GM21367 (cell line): Measurements from ENCODE around the gene KBTBD12.
"Not testable (repeated sequence)": the region's sequence is repeated elsewhere in the genome, so short reads cannot be mapped to it uniquely, and the experiment has no call there.

Experiments used
- ATAC-seq: cut with Tn5 transposase; IDR thresholded peaks from one replicate; pipeline ENCODE4 v1.9.1; 2021; ENCODE audit not compliant: unreplicated experiment

Gene KBTBD12

DNA sequence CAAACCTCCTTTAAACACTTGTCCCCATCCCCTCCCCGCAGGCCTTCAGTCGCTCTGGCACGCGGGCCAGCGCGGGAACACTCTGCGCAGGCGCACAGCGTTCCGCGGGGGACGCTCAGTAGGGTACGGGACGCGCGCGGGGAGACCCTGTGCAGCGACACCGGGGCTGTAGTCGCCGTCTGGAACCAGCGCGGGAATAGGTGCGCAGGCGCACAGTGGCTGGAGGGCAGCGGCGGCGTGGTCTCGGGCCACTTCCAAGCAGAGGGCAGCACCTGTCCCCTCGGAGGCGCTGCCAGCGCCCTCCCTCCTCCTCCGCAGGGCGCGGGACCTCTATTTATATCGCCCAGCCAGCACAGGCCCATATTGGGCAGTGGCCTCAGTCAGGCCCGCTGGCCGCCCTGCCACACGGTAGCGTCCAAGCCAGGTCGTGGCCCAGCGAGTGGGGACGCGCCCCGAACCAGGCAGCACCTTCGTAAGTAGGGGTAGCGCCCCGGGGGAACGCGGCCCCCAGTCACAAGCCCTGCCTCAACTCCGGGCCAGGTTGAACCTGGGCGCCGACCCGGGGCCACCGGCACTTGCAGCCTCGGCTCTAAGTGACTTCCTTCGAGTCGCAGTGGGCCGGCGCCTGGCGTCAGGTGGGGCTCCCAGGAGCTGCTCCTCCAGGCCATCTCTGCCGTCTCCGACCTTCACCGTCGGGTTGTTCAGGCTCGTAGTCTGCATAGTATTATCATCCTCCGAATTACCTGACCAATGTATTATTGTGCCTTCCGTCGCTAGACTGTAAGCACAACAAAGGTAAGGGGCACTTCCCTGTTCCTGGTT, at the start of gene KBTBD12:
Gene KBTBD12, plus strand, starts transcription at position 118 of the 822 bp plus-strand sequence. CDS start 7,830 bp downstream, outside the sequence.
- no peak for ATAC-seq

GRCh38 chr3:127865941-127866340, 49.1 kb upstream of the KBTBD12 start:
- no peak for ATAC-seq

DNA sequence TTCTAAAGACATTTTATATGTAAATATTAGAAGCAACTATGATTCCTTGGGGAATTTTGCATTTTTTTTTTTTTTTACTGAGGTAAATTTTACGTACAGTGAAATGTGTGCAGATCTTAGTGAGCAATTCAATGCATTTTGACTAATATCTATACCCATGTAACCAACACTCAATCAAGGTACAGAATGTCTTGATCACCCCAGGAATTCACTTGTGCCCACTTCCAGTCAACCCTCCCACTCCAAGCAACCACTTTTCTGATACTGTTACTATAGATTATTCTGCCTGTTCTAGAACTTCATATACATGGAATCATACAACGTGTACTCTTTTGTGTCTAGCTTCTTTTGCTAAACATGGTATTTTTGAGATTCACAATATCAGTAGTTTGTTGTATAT, 47.6 kb upstream of the KBTBD12 start:
- no peak for ATAC-seq

GRCh38 chr3:127867986-127868385, 47.0 kb upstream of the KBTBD12 start:
- ATAC-seq = no peak

- ATAC-seq = no peak
Measured at GRCh38 chr3:127870156-127870555, 44.9 kb upstream of the KBTBD12 start.

- not testable (repeated sequence) for ATAC-seq
Measured at GRCh38 chr3:127874097-127874496, 40.9 kb upstream of the KBTBD12 start.

GRCh38 chr3:127881586-127881985, 33.4 kb upstream of the KBTBD12 start:
- ATAC-seq = no peak

DNA sequence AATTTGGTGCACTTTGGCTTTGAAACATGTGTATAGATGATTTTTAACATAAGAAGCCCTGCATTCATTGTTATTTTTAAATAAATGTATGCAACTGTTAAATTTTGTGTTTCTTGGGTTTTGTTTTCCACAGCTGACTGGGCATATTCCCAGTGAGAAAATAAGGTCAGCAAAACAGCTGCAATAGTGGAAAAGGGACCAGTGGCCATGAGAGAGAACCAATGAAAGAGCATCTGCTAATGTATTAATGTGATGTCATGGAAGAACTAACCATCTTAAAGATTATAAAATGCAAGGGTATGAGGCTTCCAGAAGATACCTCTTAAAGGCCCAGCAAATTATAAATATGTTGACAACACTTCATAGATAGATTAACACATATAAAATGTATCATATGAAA, 31.0 kb upstream of the KBTBD12 start:
- ATAC-seq = no peak

DNA sequence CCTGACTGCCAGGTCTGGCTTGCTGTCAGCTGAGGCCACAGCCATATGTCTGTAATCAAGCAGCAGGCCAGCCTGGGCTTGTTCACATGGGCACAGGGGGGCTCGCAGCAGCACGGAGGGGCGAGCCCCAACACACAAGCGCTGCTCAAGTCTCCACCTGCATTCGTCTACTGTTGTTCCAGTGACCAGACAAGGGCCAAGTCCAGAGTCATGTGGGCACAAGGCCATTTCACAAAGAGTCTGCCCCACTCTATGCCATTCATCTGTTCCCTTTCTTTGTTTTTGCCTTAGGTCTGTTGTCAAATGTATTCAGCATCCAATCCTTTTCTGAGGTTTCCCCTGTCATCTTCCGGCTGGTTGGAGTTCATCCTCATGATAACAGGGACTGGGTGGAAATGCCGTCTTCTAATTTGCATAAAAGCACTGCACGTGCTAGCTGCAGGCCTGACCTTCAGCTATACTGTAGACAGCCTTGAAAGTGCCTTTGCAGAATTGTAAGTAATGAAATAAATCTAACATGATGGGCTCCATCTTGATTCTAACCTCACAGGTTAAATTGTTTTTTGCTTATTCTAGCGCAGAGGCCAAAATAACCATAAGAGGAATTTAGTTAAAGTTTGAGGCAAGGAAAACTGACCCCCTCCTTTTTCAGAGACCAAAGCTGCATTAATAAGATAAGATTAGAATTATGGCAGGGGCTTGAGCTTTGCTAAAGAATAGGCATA, 28.6 kb upstream of the KBTBD12 start:
- ATAC-seq = no peak

- ATAC-seq = no peak
Measured at GRCh38 chr3:127886956-127887231, 28.1 kb upstream of the KBTBD12 start.

DNA sequence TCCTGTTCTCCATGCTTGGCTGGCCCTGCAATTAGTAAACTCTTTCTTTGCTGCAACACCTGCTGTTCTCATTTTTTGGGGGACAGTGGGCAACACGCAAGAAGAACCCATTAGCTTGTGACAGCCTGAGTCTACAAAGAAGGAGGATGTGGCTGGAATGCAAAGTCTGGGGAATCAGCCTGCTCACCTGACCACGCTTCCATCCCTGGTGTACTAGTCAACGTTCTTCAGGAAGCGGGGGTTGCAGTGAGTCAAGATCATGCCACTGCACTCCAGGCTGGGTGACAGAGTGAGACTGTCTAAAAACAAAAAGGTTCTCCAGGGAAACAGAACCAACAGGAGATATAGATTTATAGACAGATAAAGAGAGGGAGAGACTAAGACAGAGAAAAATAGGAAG, 27.7 kb upstream of the KBTBD12 start:
- no peak for ATAC-seq

DNA sequence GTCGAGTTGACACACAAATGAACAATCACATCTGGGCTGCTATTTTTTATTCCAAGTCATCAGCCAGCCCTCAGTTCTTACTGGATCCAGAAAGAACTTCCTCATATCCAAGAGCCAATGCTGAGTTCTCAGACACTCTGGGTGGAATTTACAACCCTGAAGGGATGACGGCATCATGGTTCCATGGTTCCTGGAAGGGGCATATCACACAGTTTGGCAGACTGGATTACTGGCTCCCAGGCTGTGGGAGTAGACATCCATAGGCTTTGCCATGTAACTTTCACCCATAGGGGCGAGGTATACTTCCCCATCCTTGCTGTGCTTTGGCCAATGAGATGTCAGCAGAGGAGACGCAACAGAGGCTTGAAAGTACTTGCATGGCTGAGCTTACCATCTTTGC, 26.9 kb upstream of the KBTBD12 start:
- ATAC-seq = no peak

GRCh38 chr3:127888564-127889107, 26.4 kb upstream of the KBTBD12 start:
- no peak for ATAC-seq

- no peak for ATAC-seq
Measured at GRCh38 chr3:127889461-127889863, 25.6 kb upstream of the KBTBD12 start.

DNA sequence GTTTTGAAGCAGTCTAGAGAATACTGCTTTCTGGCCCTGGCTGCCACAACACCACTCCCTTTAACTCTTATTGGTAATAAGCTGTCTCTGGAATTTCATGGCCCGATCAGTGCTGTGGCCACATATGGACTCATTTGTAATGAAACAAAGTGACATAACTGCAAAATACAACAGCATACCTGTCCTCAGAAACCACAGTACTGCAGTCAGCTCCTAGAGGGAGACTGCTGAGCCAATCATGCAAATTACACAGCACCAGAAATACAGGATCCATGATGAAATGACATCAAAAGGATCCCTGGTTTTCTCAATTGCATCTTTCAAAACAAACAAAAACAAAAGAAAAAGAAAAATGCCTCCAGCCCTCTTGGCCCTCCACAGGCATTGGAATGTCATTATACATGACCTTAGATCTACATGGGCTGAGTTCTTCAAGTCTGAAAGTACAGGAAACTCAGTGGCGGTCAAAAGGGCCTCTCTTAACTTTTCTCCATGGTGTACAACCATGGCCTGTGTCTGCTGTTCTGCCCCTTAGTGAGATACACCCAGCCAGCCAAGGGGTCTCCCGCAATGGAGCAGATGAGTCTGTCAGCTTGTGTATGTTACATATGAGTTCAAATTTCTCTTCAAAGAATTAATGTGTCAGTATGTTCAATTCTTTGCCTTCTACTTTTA, 24.9 kb upstream of the KBTBD12 start:
- no peak for ATAC-seq

DNA sequence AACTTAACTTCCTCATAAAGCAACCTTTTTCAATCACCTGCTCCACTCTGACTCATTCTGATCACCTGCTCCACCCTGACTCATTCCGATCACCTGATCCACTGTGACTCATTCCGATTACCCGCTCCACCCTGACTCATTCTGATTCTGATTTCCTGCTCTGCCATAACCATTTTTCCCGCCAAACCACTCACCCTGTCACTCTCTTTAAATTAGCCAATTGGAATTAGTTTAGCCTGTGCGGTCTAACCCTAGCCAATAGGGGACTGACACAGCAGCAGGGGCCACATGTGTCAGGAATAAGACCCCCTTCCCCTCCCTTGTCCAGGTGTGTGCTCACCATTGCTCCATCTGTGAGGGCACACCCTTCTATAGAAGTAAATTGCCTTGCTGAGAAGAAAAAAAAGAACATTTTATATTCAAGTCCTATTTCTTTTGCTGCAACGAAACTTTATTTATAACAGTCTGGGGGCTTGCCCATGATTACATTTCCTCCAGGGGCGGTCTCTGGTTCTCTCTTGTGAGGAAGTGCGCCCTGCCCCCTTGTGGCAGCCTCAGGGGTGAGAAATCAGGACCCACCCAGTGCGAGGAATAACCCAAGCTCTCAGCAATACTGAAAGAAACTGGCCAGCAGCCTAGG, 24.3 kb upstream of the KBTBD12 start:
- ATAC-seq = not testable (repeated sequence)

DNA sequence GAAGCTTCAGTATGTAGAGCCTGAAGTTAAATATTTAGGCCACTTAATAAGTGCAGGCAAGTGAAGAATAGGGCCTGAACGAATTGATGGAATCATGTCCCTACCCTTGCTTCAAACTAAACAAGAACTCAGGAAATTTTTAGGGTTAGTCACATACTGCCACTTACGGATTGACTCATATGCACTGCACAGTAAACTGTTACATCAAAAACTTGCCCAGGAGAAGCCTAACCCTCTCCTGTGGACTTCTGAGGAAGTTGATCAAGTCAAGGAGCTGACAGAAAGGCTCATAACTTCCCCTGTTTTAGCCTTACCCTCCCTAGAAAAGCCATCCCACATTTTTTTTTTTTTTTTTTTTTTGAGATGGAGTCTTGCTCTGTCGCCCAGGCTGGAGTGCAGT, 20.6 kb upstream of the KBTBD12 start:
- no peak for ATAC-seq

- no peak for ATAC-seq
Measured at GRCh38 chr3:127899200-127899599, 15.8 kb upstream of the KBTBD12 start.

GRCh38 chr3:127899766-127900165, 15.3 kb upstream of the KBTBD12 start:
- no peak for ATAC-seq

GRCh38 chr3:127900536-127900935, 14.5 kb upstream of the KBTBD12 start:
- no peak for ATAC-seq

DNA sequence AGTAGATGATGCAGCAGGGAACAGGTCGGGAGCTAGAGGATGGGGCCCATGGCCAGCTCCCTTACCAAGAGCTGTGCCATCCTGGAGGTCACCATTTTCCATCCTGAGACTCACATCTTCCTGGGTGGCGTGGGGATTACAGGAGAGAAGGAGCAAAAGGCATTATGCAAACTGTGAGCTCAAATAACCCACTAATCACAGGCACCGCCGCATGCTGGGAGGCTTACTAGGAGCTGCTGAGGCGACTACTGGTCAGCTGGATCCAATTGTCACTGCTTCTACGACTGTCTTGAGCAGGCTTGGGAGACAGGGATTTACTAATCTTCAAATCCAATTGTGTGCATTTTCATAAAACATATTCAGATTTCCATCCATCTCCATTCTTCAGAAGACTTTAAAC, 12.5 kb upstream of the KBTBD12 start:
- no peak for ATAC-seq
